Stimulated activated CD8-positive, alpha-beta memory T cell treated with anti-CD3 and anti-CD28 coated beads, Interleukin-7, amount 100 ng/mL, for 4 hours (primary cell): ENCODE data around the gene MEA1.
"Not testable (repeated sequence)": the region's sequence is repeated elsewhere in the genome, so short reads cannot be mapped to it uniquely, and the experiment has no call there.

Source experiments
- DNase-seq, 2 donors: peaks; one replicate each; pipeline ENCODE4 v3.0.0-alpha.2; 2020; ENCODE audit warnings: low read depth in 2 of 2

The MEA1 gene

GRCh38 chr6:43009124-43009523, 4.6 kb downstream of the MEA1 start:
- no peak for DNase-seq

- DNase-seq = no peak
Observed at GRCh38 chr6:43007126-43007525, 6.6 kb downstream of the MEA1 start.

GRCh38 chr6:43006251-43006650, 7.5 kb downstream of the MEA1 start:
- no peak for DNase-seq

- no peak for DNase-seq
Observed at GRCh38 chr6:43005844-43006243, 7.9 kb downstream of the MEA1 start.

- DNase-seq = no peak
Observed at GRCh38 chr6:43001843-43002242, 11.9 kb downstream of the MEA1 start.

- not testable (repeated sequence) for DNase-seq
Observed at GRCh38 chr6:42998205-42998604, 15.5 kb downstream of the MEA1 start.

GRCh38 chr6:42996513-42996912, 17.2 kb downstream of the MEA1 start:
- no peak for DNase-seq

- DNase-seq = no peak
Observed at GRCh38 chr6:42993445-42993844, 20.3 kb downstream of the MEA1 start.

GRCh38 chr6:42989923-42990322, 23.8 kb downstream of the MEA1 start:
- DNase-seq = no peak

- DNase-seq = no peak
Observed at GRCh38 chr6:42988486-42989020, 25.2 kb downstream of the MEA1 start.

GRCh38 chr6:42987533-42988451, 26.0 kb downstream of the MEA1 start:
- no peak for DNase-seq

GRCh38 chr6:42984924-42985475, 28.7 kb downstream of the MEA1 start:
- DNase-seq = no peak

GRCh38 chr6:42984001-42984923, 29.5 kb downstream of the MEA1 start, which contains the start of gene PPP2R5D:
Gene PPP2R5D, plus strand, starts transcription at chr6:42984570. Its CDS starts 108 bp downstream, at chr6:42984678.
- peak; percentile 95 to 97 for DNase-seq

GRCh38 chr6:42981836-42982235, 31.9 kb downstream of the MEA1 start:
- DNase-seq = no peak

- no peak for DNase-seq
Observed at GRCh38 chr6:42979523-42980177, 34.1 kb downstream of the MEA1 start.

GRCh38 chr6:42978839-42979522, 34.8 kb downstream of the MEA1 start, which contains the start of gene PEX6:
Gene PEX6, minus strand, starts transcription at chr6:42979181. Its CDS starts 31 bp downstream, at chr6:42979150.
- DNase-seq = peak; percentile 85 to 91

GRCh38 chr6:42978487-42978838, 35.3 kb downstream of the MEA1 start:
- DNase-seq = no peak

- no peak for DNase-seq
Observed at GRCh38 chr6:42974919-42975505, 38.7 kb downstream of the MEA1 start.

- no peak for DNase-seq
Observed at GRCh38 chr6:42973926-42974325, 39.8 kb downstream of the MEA1 start.

- no peak for DNase-seq
Observed at GRCh38 chr6:42971746-42972327, 41.9 kb downstream of the MEA1 start.
